Measurements from ENCODE around the gene CAPZA1. TPM values are rescaled to one million over a fixed set of nuclear protein-coding genes. Genes with fewer than 3 reads are reported as not detected.

The CAPZA1 gene
- total RNA-seq, 2 donors from 2014 or later = 111 to 122 TPM

- no peak overlapping the region for H3K27ac Mint-ChIP-seq
- H3K9me3 Mint-ChIP-seq = no peaks in the 10 kb centered on the region
- H3K4me3 Mint-ChIP-seq = no peak overlapping the region
- H3K4me3 ChIP-seq (ENCODE audit: low read length) = no peak overlapping the region
- WGBS, 2 experiments (ENCODE audit: insufficient coverage in 1 of 2, insufficient read length in 1 of 2) = 85% methylated on average over 2 of the region's 2 CpGs; no CpG with 5 or more reads in 1 of the 2 experiments
- H3K4me1 Mint-ChIP-seq = peaks cover 19% of the 10 kb centered on the region
- no peak for DNase-seq
- H3K36me3 ChIP-seq (ENCODE audit: control insufficient read depth, insufficient read depth, low read length) = peaks cover 36% of the 10 kb centered on the region
- no peak overlapping the region for H3K27ac ChIP-seq (ENCODE audit: low read depth, low read length)
- H3K9me3 ChIP-seq (ENCODE audit: control insufficient read depth, low read length) = no peaks in the 10 kb centered on the region
- no peaks in the 10 kb centered on the region for H3K27me3 Mint-ChIP-seq (ENCODE audit: insufficient read depth)
- peaks cover 27% of the 10 kb centered on the region for H3K36me3 Mint-ChIP-seq (ENCODE audit: low read depth)
- peaks cover 5% of the 10 kb centered on the region for H3K4me1 ChIP-seq (ENCODE audit: control insufficient read depth, insufficient read depth, low read length)
- TF ChIP-seq CTCF (conservative IDR thresholded peaks at IDR 0.05) = no peak
- no peak overlapping the region for H3K9ac ChIP-seq (ENCODE audit: extremely low read depth, low read length, poor library complexity, severe bottlenecking)
- H3K27me3 ChIP-seq (ENCODE audit: control insufficient read depth, insufficient read depth, low read length, poor library complexity, severe bottlenecking) = no peaks in the 10 kb centered on the region
Measured at GRCh38 chr1:112633628-112634027, 14.0 kb downstream of the CAPZA1 start.

GRCh38 chr1:112634367-112634766, 14.7 kb downstream of the CAPZA1 start:
- Mint-ChIP-seq H3K27ac (no peak overlapping the region), H3K9me3 (no peaks in the 10 kb centered on the region), H3K4me3 (no peak overlapping the region), H3K36me3 (ENCODE audit: low read depth) (peaks cover 27% of the 10 kb centered on the region), H3K4me1 (peaks cover 19% of the 10 kb centered on the region), H3K27me3 (ENCODE audit: insufficient read depth) (no peaks in the 10 kb centered on the region)
- DNase-seq = no peak
- Histone ChIP-seq H3K4me1 (ENCODE audit: control insufficient read depth, insufficient read depth, low read length) (peaks cover 5% of the 10 kb centered on the region), H3K27me3 (ENCODE audit: control insufficient read depth, insufficient read depth, low read length, poor library complexity, severe bottlenecking) (no peaks in the 10 kb centered on the region), H3K4me3 (ENCODE audit: low read length) (no peak overlapping the region), H3K9me3 (ENCODE audit: control insufficient read depth, low read length) (peaks cover 5% of the 10 kb centered on the region), H3K27ac (ENCODE audit: low read depth, low read length) (no peak overlapping the region), H3K9ac (ENCODE audit: extremely low read depth, low read length, poor library complexity, severe bottlenecking) (no peak overlapping the region), H3K36me3 (ENCODE audit: control insufficient read depth, insufficient read depth, low read length) (peaks cover 33% of the 10 kb centered on the region)
- TF ChIP-seq CTCF (conservative IDR thresholded peaks at IDR 0.05) = no peak

GRCh38 chr1:112636056-112636455, 16.4 kb downstream of the CAPZA1 start:
- Histone ChIP-seq H3K36me3 (ENCODE audit: control insufficient read depth, insufficient read depth, low read length) (peaks cover 23% of the 10 kb centered on the region), H3K27ac (ENCODE audit: low read depth, low read length) (no peak overlapping the region), H3K27me3 (ENCODE audit: control insufficient read depth, insufficient read depth, low read length, poor library complexity, severe bottlenecking) (no peaks in the 10 kb centered on the region), H3K4me3 (ENCODE audit: low read length) (no peak overlapping the region), H3K9ac (ENCODE audit: extremely low read depth, low read length, poor library complexity, severe bottlenecking) (no peak overlapping the region), H3K9me3 (ENCODE audit: control insufficient read depth, low read length) (peaks cover 7% of the 10 kb centered on the region), H3K4me1 (ENCODE audit: control insufficient read depth, insufficient read depth, low read length) (peaks cover 5% of the 10 kb centered on the region)
- WGBS, 2 experiments (ENCODE audit: insufficient coverage in 1 of 2, insufficient read length in 1 of 2) = 90 to 95% methylated on average over 1 of the region's 2 CpGs
- Mint-ChIP-seq H3K27me3 (ENCODE audit: insufficient read depth) (no peaks in the 10 kb centered on the region), H3K36me3 (ENCODE audit: low read depth) (peaks cover 25% of the 10 kb centered on the region), H3K4me1 (peaks cover 19% of the 10 kb centered on the region), H3K4me3 (no peak overlapping the region), H3K27ac (no peak overlapping the region), H3K9me3 (peaks cover 2% of the 10 kb centered on the region)
- DNase-seq = no peak
- no peak for TF ChIP-seq CTCF (conservative IDR thresholded peaks at IDR 0.05)

Data from endodermal cell (in vitro differentiated cells).